Stimulated activated CD4-positive, alpha-beta T cell treated with anti-CD3 and anti-CD28 coated beads, Interleukin-12 subunit alpha, Interleukin-12 subunit beta, amount 100 ng/mL, for 4 hours (primary cell): ENCODE results near the gene BPIFB6.

ENCODE experiments used
- DNase-seq: peaks from one replicate; pipeline ENCODE4 v3.0.0-alpha.2; 2020

Gene BPIFB6

GRCh38 chr20:33031531-33031930 is at the start of gene BPIFB6:
Gene BPIFB6, plus strand, starts transcription at chr20:33031648. Its CDS starts 0 bp downstream, at chr20:33031648.
- DNase-seq: no peak

DNA sequence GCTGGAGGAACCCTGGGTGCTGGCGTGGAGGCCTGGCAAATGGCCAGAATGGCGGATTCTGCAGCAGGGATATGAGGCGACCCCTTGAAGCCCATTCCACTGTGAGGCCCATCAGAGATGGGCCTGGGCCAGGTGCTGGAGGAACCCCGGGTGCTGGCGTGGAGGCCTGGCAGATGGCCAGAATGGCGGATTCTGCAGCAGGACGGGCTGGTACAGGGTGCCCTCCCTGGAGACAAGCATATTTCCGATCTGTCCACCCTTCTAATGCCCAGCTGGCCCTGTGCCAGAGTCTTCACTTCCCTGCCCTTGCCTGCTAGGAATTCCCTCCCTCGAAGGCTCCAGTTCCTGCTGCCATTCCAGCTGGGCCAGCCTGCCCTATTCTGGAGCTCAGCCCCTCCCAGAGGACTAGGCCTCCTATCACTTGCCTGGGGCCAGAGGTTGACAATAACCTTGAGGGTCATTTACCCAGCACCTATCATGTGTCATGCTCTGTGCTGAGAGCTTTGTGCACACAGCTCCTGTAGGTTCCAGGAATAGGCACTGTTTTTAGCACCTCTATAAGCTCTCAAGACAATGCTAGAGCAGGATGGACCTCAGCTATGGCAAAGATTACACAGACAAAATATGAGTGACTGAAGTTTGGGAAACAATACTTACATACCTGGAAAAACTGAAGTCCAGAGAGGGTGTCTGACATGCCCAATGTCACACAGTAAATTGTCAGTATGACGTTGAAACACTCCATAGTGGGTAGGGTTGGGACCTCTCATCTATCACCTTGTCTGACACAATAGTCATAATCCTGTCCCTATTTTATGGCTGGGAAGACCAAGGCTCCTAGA is 48.6 kb upstream of the BPIFB6 start:
- DNase-seq: no peak

DNA sequence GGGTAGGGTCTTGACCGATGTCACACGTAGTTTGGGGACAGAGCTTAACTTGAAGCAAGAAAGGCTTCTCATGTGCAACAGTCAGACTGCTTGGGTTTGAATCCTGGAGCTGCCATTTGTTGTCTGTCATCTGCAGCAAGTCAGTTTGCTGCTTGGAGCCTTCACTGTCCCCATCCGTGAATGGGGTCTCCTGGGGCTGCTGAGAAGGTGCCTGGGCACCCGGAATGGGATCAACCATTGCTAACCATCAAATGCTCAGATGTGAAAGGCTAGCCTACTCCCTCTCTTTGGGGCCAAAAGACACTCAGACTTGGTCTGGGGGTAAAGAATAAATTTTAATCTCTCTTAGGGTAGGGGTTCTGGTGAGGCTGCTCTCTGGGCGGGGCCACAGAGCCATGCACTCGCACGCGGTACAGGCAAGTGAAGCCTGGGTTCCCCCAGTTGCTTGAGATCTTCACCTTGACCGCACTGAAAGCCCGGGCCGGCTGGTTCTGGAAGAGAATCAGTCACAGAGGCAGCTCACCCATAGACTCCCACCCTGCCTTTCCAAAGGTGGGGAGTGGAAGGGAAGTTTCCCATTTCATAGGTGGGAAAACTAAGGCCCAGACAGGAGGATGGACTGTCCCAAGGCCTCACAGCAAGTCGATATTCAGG is 47.9 kb upstream of the BPIFB6 start:
- no peak for DNase-seq

DNA sequence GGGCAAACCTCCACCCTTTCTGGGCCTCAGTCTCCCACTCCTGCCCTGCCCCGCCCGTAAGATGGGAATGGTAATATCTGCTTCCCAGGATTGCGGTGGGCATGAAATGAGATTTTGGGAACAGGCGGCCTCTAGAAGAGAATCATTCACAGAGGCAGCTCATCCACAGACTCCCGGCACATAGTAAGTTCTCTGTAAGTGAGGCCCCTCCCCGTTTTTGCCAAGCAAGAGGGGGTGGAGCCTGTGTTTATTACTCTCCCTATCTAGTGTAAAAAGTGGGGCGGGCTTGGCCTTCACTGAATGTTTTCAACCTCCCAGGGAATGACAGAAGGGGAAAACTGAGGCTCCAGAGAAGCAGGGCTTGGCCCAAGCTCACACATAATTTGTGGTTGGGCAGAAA is 47.3 kb upstream of the BPIFB6 start:
- no peak for DNase-seq

DNA sequence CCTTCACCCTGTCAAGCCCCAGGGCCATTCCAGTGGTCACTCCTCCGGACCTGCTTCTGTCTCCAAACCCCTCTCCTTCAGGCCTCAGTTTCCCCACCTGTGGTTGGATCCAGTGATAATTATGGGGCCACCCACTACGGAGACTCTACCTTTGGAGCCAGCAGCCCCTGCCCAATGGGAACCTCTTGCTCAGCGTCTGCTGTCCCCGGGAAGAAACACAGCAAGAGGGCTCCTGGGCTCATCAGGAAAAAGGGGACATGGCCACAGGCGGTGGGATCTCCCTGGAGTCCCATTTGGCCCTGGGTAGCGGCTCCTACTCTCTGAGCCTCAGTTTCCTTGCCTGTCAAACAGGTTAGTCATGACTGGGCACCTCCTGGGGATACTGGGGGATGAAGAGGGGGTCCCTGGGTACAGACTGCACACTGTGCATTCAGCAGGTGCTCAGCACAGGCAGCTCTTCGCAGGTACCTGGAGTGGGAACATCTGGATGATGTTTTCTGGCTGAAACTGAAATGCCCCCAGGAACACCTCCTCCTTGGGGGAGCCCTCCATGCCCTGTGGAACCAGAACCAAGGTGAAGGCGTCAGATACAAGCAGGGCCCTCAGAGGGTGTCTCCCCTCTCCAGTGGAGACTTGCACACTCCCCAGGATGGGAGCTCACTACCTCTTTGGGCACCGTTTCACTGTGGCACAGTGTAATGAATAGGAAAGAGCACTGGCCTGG is 46.7 kb upstream of the BPIFB6 start:
- DNase-seq: no peak

DNA sequence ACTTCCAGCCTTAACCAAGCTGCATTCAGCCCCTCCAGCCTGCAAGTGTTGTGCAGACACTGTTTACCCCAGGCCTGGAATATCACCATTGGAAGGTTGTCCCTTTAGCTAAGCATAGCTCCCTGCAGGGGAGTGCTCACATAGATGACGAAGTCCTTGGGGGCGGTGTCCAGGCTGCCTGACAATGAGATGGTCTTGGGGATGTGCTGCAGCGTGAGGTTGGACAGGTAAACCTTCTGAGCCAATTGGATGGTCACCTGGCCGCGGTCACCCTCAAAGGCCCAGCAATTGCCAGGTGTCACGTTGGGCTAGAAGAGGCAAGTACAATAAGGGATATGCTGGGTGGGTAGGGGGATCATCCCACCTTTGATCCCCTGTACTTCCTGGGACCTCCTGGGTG is 45.9 kb upstream of the BPIFB6 start:
- DNase-seq: no peak

GRCh38 chr20:32986331-32986966 is 45.0 kb upstream of the BPIFB6 start:
- no peak for DNase-seq

DNA sequence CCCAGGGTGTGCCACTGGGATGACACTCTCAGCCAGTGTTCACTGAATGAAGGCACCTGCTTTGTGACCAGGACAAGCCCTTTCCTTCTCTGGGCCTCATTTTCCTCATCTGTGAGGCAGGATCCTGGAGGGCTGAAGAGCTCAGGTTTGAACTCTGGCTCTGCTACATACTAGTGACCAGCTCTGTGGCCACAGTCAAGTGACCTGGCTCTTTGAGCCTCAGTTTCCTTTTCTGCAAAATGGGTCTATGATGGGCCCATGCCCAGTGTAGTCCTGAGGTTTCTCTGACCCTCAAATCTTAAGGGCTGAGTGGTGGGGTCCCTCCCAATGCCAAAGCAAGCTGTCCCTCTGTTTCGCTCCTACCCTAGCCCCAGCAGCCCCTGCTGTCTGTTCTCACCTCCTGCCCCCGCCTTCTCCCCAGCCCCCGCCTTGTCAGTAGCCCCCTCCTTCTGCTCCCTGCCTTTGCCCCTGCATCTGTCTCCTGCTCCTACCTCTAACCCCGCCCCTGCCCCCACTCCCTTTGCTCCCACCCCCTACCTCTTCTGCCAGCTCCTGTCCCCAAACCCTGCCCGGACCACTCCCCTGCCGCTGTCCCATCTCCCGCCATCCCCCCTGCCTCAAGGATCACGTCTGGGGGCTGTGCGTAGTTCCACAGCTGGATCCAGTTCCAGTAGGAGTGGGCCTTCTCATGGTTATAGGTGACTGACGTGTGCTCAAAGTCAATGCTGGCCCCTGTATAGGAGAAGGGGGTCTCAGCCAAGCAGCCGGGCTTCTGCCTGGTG is 44.2 kb upstream of the BPIFB6 start:
- no peak for DNase-seq

- no peak for DNase-seq
These were observed 43.4 kb upstream of the BPIFB6 start for GRCh38 chr20:32988008-32988407.

GRCh38 chr20:32989507-32990283 is 41.8 kb upstream of the BPIFB6 start:
- no peak for DNase-seq

- no peak for DNase-seq
These were observed 41.0 kb upstream of the BPIFB6 start for GRCh38 chr20:32990426-32990825.

GRCh38 chr20:32991383-32991782 is 40.1 kb upstream of the BPIFB6 start:
- DNase-seq: no peak

DNA sequence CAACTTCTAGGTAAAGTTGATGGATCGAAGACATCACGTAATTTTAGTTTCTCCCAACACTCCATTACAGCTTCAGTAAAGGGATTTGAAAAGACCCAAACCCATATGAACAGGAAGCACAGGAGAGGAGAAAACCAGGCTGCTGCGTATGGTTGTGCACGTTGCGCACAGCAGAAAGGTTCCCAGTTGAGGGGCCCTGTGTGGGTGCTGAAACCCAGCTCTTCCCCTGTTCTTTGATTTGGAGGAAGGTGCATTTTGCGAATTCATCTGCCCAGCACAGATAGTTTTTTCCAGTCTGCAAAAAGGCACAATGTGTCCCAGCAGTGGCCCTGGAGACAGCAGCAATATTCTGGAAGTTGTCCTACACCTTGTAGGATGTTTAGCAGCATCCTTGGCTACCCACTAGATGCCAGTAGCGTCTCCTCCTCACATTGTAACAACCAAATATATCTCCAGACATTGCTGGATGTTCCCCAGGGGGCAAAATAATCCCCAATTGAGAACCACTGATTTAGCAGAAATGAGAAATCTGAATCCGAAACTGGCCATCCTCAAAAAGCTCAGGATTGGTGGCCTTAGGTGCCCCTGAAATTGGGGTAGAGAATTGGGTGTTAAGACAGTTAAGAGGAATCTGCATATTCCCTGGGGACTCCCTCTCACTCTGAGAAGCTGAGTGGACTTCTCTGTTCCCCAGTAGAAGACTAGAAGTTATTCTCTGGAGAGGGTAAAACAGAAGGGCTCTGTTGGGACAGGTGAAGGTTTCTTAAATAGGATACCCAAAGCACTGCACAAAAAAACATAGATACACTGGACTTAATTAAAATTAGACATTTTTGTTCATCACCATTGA is 39.4 kb upstream of the BPIFB6 start:
- no peak for DNase-seq

GRCh38 chr20:32993496-32994050 is 37.9 kb upstream of the BPIFB6 start:
- DNase-seq: no peak

DNA sequence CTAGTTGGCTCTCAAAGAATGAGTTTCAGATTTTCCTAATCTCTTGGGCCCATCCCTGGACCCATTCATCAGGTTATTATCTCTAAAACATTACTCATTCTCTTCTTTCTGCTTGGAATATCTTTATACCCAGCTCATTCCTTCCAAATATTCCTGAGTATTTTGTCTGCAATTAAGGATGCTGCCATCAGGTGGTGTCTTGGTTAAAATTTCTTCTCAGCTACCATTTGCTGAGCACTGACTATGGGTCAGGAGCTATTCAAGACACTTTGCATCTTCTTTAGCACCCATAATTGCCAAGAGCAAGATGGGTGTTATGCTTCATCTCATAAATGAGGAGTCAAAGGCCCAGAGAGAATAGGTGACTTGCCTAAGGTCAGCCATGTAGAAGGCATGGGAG is 35.6 kb upstream of the BPIFB6 start:
- DNase-seq: no peak

DNA sequence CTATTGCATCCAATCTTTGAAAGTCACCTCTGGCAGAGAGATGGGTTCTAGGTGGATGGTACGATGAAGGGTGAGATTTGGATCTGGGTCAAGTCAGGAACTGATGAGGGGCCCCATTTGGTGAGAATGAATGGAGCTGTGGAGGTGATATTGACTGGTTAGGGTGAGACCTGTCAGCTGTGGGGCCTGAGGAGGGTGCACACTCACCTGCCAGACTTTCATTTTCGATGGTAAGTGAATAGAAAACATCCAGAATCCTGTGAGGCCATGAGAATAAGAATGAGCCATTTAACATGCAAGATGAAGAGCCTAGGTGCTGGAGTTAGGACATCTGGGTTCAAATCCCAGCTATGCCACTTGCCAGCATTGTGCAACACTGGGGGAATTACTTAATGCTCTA is 34.0 kb upstream of the BPIFB6 start:
- DNase-seq: no peak

GRCh38 chr20:32999603-33000250 is 31.7 kb upstream of the BPIFB6 start:
- no peak for DNase-seq

DNA sequence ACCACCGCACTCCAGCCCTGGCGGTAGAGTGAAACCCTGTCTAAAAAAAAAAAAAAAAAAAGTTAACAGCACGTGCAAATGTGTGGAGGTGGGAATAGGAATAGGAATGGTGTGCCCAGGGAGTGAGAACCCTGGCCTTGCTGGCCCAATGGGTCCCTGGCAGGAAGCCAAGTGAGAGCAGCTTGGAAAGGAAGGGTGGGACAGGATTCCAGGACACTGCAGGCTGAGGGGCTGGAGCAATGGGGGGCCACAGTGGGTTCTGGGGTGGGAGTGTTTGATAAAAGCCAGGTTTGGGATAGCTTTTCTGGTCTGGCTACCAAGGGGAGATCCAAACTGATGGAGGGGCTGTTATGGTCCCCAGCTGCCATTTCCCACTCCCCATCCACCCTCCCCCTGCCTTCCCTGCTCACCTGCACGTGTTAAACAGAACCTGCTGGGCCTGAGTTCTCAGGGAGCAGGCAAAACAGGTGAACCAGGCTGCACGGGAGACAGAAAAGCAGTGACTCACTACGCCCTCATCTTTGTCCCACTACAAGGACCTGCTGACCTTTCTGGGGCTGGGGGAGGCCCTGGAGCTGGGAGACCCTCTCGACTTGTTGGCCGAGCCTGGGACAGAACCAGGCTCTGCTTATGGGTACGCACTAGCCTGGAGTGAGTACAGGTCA is 30.5 kb upstream of the BPIFB6 start:
- DNase-seq: no peak
